ENCODE data around the gene HEXD.

Gene HEXD

GRCh38 chr17:82432017-82432416, 13.9 kb downstream of the HEXD start:
- TF ChIP-seq POLR2AphosphoS5 (IDR thresholded peaks at IDR 0.05; ENCODE audit: low read depth, low read length) (no peak), FOXP2 (optimal IDR thresholded peaks at IDR 0.05; ENCODE audit: borderline replicate concordance, extremely low read depth, extremely low read length, insufficient read depth) (no peak), SIN3A (IDR thresholded peaks at IDR 0.05; ENCODE audit: borderline replicate concordance, insufficient read depth, low read length) (no peak), TAF1 (IDR thresholded peaks at IDR 0.05; ENCODE audit: borderline replicate concordance, insufficient read depth, low read length) (no peak)

- TF ChIP-seq POLR2AphosphoS5 (IDR thresholded peaks at IDR 0.05; ENCODE audit: low read depth, low read length) = no peak
- no peak for TF ChIP-seq FOXP2 (optimal IDR thresholded peaks at IDR 0.05; ENCODE audit: borderline replicate concordance, extremely low read depth, extremely low read length, insufficient read depth)
- TF ChIP-seq REST (IDR thresholded peaks at IDR 0.05; ENCODE audit: insufficient read depth in 1 of 2, low read depth in 2 of 2, low read length in 2 of 2) = no peak
- TF ChIP-seq TAF1 (IDR thresholded peaks at IDR 0.05; ENCODE audit: borderline replicate concordance, insufficient read depth, low read length) = no peak
- TF ChIP-seq SIN3A (IDR thresholded peaks at IDR 0.05; ENCODE audit: borderline replicate concordance, insufficient read depth, low read length) = no peak
Measured at GRCh38 chr17:82433560-82434215, 15.5 kb downstream of the HEXD start.

GRCh38 chr17:82434216-82434565, 16.0 kb downstream of the HEXD start:
- TF ChIP-seq TAF1 (IDR thresholded peaks at IDR 0.05; ENCODE audit: borderline replicate concordance, insufficient read depth, low read length) (no peak), REST (IDR thresholded peaks at IDR 0.05; ENCODE audit: insufficient read depth in 1 of 2, low read depth in 2 of 2, low read length in 2 of 2) (no peak), POLR2AphosphoS5 (IDR thresholded peaks at IDR 0.05; ENCODE audit: low read depth, low read length) (no peak), FOXP2 (optimal IDR thresholded peaks at IDR 0.05; ENCODE audit: borderline replicate concordance, extremely low read depth, extremely low read length, insufficient read depth) (no peak), SIN3A (IDR thresholded peaks at IDR 0.05; ENCODE audit: borderline replicate concordance, insufficient read depth, low read length) (no peak)

- TF ChIP-seq TAF1 (IDR thresholded peaks at IDR 0.05; ENCODE audit: borderline replicate concordance, insufficient read depth, low read length) (no peak), SIN3A (IDR thresholded peaks at IDR 0.05; ENCODE audit: borderline replicate concordance, insufficient read depth, low read length) (no peak), FOXP2 (optimal IDR thresholded peaks at IDR 0.05; ENCODE audit: borderline replicate concordance, extremely low read depth, extremely low read length, insufficient read depth) (no peak), POLR2AphosphoS5 (IDR thresholded peaks at IDR 0.05; ENCODE audit: low read depth, low read length) (no peak), REST (IDR thresholded peaks at IDR 0.05; ENCODE audit: insufficient read depth in 1 of 2, low read depth in 2 of 2, low read length in 2 of 2) (no peak)
Measured at GRCh38 chr17:82435103-82435502, 17.0 kb downstream of the HEXD start.

- no peak for TF ChIP-seq TAF1 (IDR thresholded peaks at IDR 0.05; ENCODE audit: borderline replicate concordance, insufficient read depth, low read length)
- no peak for TF ChIP-seq SIN3A (IDR thresholded peaks at IDR 0.05; ENCODE audit: borderline replicate concordance, insufficient read depth, low read length)
- TF ChIP-seq REST (IDR thresholded peaks at IDR 0.05; ENCODE audit: insufficient read depth in 1 of 2, low read depth in 2 of 2, low read length in 2 of 2) = no peak
- TF ChIP-seq FOXP2 (optimal IDR thresholded peaks at IDR 0.05; ENCODE audit: borderline replicate concordance, extremely low read depth, extremely low read length, insufficient read depth) = no peak
- no peak for TF ChIP-seq POLR2AphosphoS5 (IDR thresholded peaks at IDR 0.05; ENCODE audit: low read depth, low read length)
Measured at GRCh38 chr17:82435601-82436583, 17.7 kb downstream of the HEXD start.
